HCT116 (cell line): Measurements from ENCODE around the gene FMNL1. TPM values are rescaled to one million over a fixed set of nuclear protein-coding genes. Genes with fewer than 3 reads are reported as not detected.

Experiments used
- ATAC-seq: fragments of 200-7000 bp; cut with Tn5 transposase; 2 replicates; pipeline ENCODE4 v1.9.1; 2020; ENCODE audit warnings: mild to moderate bottlenecking, moderate library complexity
- BruUV-seq: library from RNA; stranded (reverse); fragments of 400-500 nt; replicated peaks from 2 replicates; lab custom pipeline; 2021; lab: Mats Ljungman, UMichigan
- CTCF ChIA-PET: fragments of 300-600 bp; sonication (Branson Sonifier 250); formaldehyde crosslinking; loops from one replicate; lab custom pipeline; 2021; ENCODE audit warnings: antibody characterized with exemption; lab: Charles Lee
- POLR2A ChIA-PET: fragments of 300-600, 350-600 bp; sonication (Branson Sonifier 250); formaldehyde crosslinking; loops from one replicate; lab custom pipeline; 2021; ENCODE audit warnings: antibody characterized with exemption; lab: Charles Lee
- RAD21 ChIA-PET, 2 experiments: fragments of 300-600 bp; sonication (Branson Sonifier 250); formaldehyde crosslinking; loops; one replicate each; lab custom pipeline; 2023; ENCODE audit warnings: low total read pairs in 2 of 2; ENCODE audit not compliant: uncharacterized antibody in 2 of 2, unreplicated experiment in 2 of 2, low non-redundant PET in 1 of 2; lab: Charles Lee
- DNase-seq: peaks from one replicate; pipeline ENCODE4 v3.0.0-alpha.2; 2010; ENCODE audit warnings: low read depth, low spot score
- H2AFZ ChIP-seq: fragments of 200-600 bp; shearing (Covaris generic), sonication (generic); 2 replicates; pipeline ENCODE4 v1.6.1; 2017; ENCODE audit warnings: low read depth, mixed run types, mixed read lengths, antibody characterized with exemption, low read length; ENCODE audit not compliant: poor library complexity, severe bottlenecking
- H3K27ac ChIP-seq: 2 replicates; pipeline ENCODE4 v1.5.1; 2012; ENCODE audit warnings: low read depth, low read length
- H3K27me3 ChIP-seq: fragments of 200-600 bp; sonication (generic); 2 replicates; pipeline ENCODE4 v1.6.1; 2016; ENCODE audit warnings: mixed run types, low read length, mixed read lengths; ENCODE audit not compliant: insufficient read depth
- H3K36me3 ChIP-seq, 2 experiments: fragments of 200-500 bp in 1 of 2; fragments of 200-600 bp in 1 of 2; sonication (Bioruptor generic) in 1 of 2; sonication (generic) in 1 of 2; 2 replicates each; pipeline versions ENCODE4 v1.5.1 to v1.6.1; 2014 to 2016; ENCODE audit warnings: low read length in 2 of 2, inconsistent platforms in 1 of 2, mixed read lengths in 1 of 2, mixed run types in 1 of 2; ENCODE audit not compliant: insufficient read depth in 2 of 2, control insufficient read depth in 1 of 2
- H3K4me1 ChIP-seq, 2 experiments: fragments of 200-600 bp in 1 of 2; sonication (generic) in 1 of 2; 2 replicates each; pipeline versions ENCODE4 v1.5.1 to v1.6.1; 2012 to 2017; ENCODE audit warnings: low read length in 2 of 2, inconsistent platforms in 1 of 2, mild to moderate bottlenecking in 1 of 2, mixed read lengths in 1 of 2, mixed run types in 1 of 2, moderate library complexity in 1 of 2; ENCODE audit not compliant: insufficient read depth in 2 of 2, control insufficient read depth in 1 of 2
- H3K4me2 ChIP-seq: fragments of 200-600 bp; sonication (generic); 2 replicates; pipeline ENCODE4 v1.6.1; 2017; ENCODE audit warnings: mixed run types, low read length, mixed read lengths
- H3K4me3 ChIP-seq, 2 experiments: fragments of 200-600 bp in 1 of 2; sonication (generic) in 1 of 2; replicated peaks in 1 of 2; 2 replicates each; pipeline ENCODE4 v1.5.1; 2011 to 2016; ENCODE audit warnings: low read length in 2 of 2, control low read depth in 1 of 2, low read depth in 1 of 2, mild to moderate bottlenecking in 1 of 2, mixed read lengths in 1 of 2, mixed run types in 1 of 2
- H3K79me2 ChIP-seq: fragments of 200-600 bp; sonication (generic); 2 replicates; pipeline ENCODE4 v1.6.1; 2017; ENCODE audit warnings: mild to moderate bottlenecking, mixed run types, low read length, moderate library complexity, mixed read lengths; ENCODE audit not compliant: insufficient read depth
- H3K9ac ChIP-seq: fragments of 200-600 bp; sonication (generic); 2 replicates; pipeline ENCODE4 v1.6.1; 2016; ENCODE audit warnings: low read length, mixed read lengths
- H3K9me2 ChIP-seq: fragments of 200-600 bp; sonication (generic), shearing (Covaris generic); 2 replicates; pipeline ENCODE4 v1.6.1; 2017; ENCODE audit warnings: mixed run types, mild to moderate bottlenecking, moderate library complexity; ENCODE audit not compliant: insufficient read depth
- H3K9me3 ChIP-seq, 2 experiments: fragments of 200-500 bp in 1 of 2; fragments of 200-600 bp in 1 of 2; sonication (Bioruptor generic) in 1 of 2; sonication (generic) in 1 of 2; 2 replicates each; pipeline ENCODE4 v1.6.1; 2014 to 2017; ENCODE audit warnings: low read length in 2 of 2, mixed read lengths in 2 of 2, inconsistent platforms in 1 of 2, low read depth in 1 of 2, mild to moderate bottlenecking in 1 of 2, mixed run types in 1 of 2, moderate library complexity in 1 of 2; ENCODE audit not compliant: control insufficient read depth in 1 of 2, insufficient read depth in 1 of 2
- H4K20me1 ChIP-seq: fragments of 200-600 bp; sonication (generic), shearing (Covaris generic); 2 replicates; pipeline ENCODE4 v1.6.1; 2017; ENCODE audit warnings: mixed run types, mild to moderate bottlenecking, moderate library complexity; ENCODE audit not compliant: insufficient read depth
- CBX3 ChIP-seq: IDR thresholded peaks from 2 replicates; pipeline ENCODE4 v1.6.1; 2012; ENCODE audit warnings: low read depth
- CEBPB ChIP-seq: IDR thresholded peaks from 2 replicates; pipeline ENCODE4 v1.6.1; 2012; ENCODE audit warnings: low read depth
- EGR1 ChIP-seq: IDR thresholded peaks from 2 replicates; pipeline ENCODE4 v1.6.1; 2012; ENCODE audit warnings: low read depth
- ELF1 ChIP-seq: IDR thresholded peaks from 2 replicates; pipeline ENCODE4 v1.6.1; 2012; ENCODE audit warnings: low read depth, borderline replicate concordance
- EZH2phosphoT487 ChIP-seq: fragments of 200-600 bp; IDR thresholded peaks from 2 replicates; pipeline ENCODE4 v1.6.1; 2018; ENCODE audit warnings: antibody characterized with exemption, borderline replicate concordance
- JUND ChIP-seq: IDR thresholded peaks from 2 replicates; pipeline ENCODE4 v1.6.1; 2012
- MAX ChIP-seq: IDR thresholded peaks from 2 replicates; pipeline ENCODE4 v1.6.1; 2012
- POLR2AphosphoS5 ChIP-seq: IDR thresholded peaks from 2 replicates; pipeline ENCODE4 v1.6.1; 2011; ENCODE audit warnings: mild to moderate bottlenecking, low read depth, low read length, moderate library complexity
- REST ChIP-seq: IDR thresholded peaks from 2 replicates; pipeline ENCODE4 v1.6.1; 2012; ENCODE audit warnings: low read depth
- SIN3A ChIP-seq: IDR thresholded peaks from 2 replicates; pipeline ENCODE4 v1.6.1; 2012; ENCODE audit warnings: low read depth
- SRF ChIP-seq: IDR thresholded peaks from 2 replicates; pipeline ENCODE4 v1.6.1; 2012; ENCODE audit warnings: low read depth
- TCF7L2 ChIP-seq: IDR thresholded peaks from 2 replicates; pipeline ENCODE4 v1.7.0; 2011; ENCODE audit warnings: borderline replicate concordance, inconsistent platforms; ENCODE audit not compliant: insufficient read depth, insufficient read length; ENCODE audit errors: extremely low read depth
- YY1 ChIP-seq: IDR thresholded peaks from 2 replicates; pipeline ENCODE4 v1.6.1; 2011; ENCODE audit warnings: low read length, low read depth, moderate library complexity, mild to moderate bottlenecking; ENCODE audit not compliant: insufficient replicate concordance; ENCODE audit errors: extremely low read depth
- intact Hi-C: fragments of 100-400 bp; cut with micrococcal nuclease; formaldehyde crosslinking; loops from 2 replicates; pipeline ENCODE4 v1.10.0; 2022
- total RNA-seq: library from RNA; stranded (reverse); gene quantifications from one replicate; pipeline ENCODE4 v1.2.1, GENCODE V29; 2021; ENCODE audit not compliant: unreplicated experiment
- TF ChIP-seq, protein P1 (sequence below): IDR thresholded peaks from 2 replicates; pipeline ENCODE4 v1.6.1; 2011; ENCODE audit warnings: mild to moderate bottlenecking, low read length, moderate library complexity; ENCODE audit not compliant: insufficient replicate concordance; ENCODE audit errors: extremely low read depth

Gene FMNL1
- total RNA-seq, 1 experiment from 2014 or later = 8.2 TPM

- intact Hi-C loops = no loop called here
- Histone ChIP-seq H3K36me3 (no peaks in the 10 kb centered on the region), H3K9me3 (no peaks in the 10 kb centered on the region), H2AFZ (no peak overlapping the region), H3K4me1 (peaks cover 16 to 18% of the 10 kb centered on the region in 2 experiments), H3K27me3 (no peaks in the 10 kb centered on the region), H3K9me2 (no peaks in the 10 kb centered on the region), H3K27ac (no peak overlapping the region), H3K4me3 (no peak overlapping the region), H3K9ac (no peak overlapping the region), H3K79me2 (no peaks in the 10 kb centered on the region), H4K20me1 (no peaks in the 10 kb centered on the region), H3K4me2 (no peak overlapping the region)
- DNase-seq (no peak), ATAC-seq (no peak)
- ChIA-PET CTCF (interaction anchor here (1.2 kb wide), 1 partner anchor 11 kb away, joined by 4 read pairs; no protein-coding TSS in a partner anchor), POLR2A (interaction anchor here (0.6 kb wide), 1 partner anchor 16 kb away, joined by 3 read pairs; no protein-coding TSS in a partner anchor), RAD21 (no interaction called here)
- no TSS peak for BruUV-seq
- TF ChIP-seq REST (no peak), SIN3A (no peak), YY1 (no peak), EGR1 (no peak), TCF7L2 (no peak), MAX (no peak), SRF (no peak), JUND (no peak), CEBPB (no peak), EZH2phosphoT487 (no peak), ELF1 (no peak), CBX3 (no peak), POLR2AphosphoS5 (no peak)
- TF ChIP-seq, protein P1, sequence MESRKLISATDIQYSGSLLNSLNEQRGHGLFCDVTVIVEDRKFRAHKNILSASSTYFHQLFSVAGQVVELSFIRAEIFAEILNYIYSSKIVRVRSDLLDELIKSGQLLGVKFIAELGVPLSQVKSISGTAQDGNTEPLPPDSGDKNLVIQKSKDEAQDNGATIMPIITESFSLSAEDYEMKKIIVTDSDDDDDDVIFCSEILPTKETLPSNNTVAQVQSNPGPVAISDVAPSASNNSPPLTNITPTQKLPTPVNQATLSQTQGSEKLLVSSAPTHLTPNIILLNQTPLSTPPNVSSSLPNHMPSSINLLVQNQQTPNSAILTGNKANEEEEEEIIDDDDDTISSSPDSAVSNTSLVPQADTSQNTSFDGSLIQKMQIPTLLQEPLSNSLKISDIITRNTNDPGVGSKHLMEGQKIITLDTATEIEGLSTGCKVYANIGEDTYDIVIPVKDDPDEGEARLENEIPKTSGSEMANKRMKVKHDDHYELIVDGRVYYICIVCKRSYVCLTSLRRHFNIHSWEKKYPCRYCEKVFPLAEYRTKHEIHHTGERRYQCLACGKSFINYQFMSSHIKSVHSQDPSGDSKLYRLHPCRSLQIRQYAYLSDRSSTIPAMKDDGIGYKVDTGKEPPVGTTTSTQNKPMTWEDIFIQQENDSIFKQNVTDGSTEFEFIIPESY = no peak
These were observed 34.8 kb upstream of the FMNL1 start for GRCh38 chr17:45186801-45187354.
